Endothelial cell of umbilical vein (primary cell): ENCODE measurements around the gene DAB2IP. TPM values are rescaled to one million over a fixed set of nuclear protein-coding genes. Genes with fewer than 3 reads are reported as not detected.

Experiments
- BruUV-seq: library from RNA; stranded (reverse); fragments of 400-500 nt; replicated peaks from 2 replicates; lab custom pipeline; 2021; lab: Mats Ljungman, UMichigan
- CTCF ChIA-PET: fragments of 300-600, 350-600 bp; sonication (Branson Sonifier 250); formaldehyde crosslinking; loops from one replicate; lab custom pipeline; 2021; ENCODE audit warnings: antibody characterized with exemption, inconsistent platforms; lab: Charles Lee
- POLR2A ChIA-PET: fragments of 300-600, 350-600 bp; sonication (Branson Sonifier 250); formaldehyde crosslinking; loops from one replicate; lab custom pipeline; 2021; ENCODE audit warnings: antibody characterized with exemption, inconsistent platforms; lab: Charles Lee
- DNase-seq: peaks from one replicate; pipeline ENCODE4 v3.0.0-alpha.2; 2011; ENCODE audit warnings: low read depth, low spot score
- FAIRE-seq: peaks from 2 replicates; lab custom pipeline; 2011; peaks lifted over from hg19 to GRCh38; lab: Jason Lieb, UNC
- H2AFZ ChIP-seq: 2 replicates; pipeline ENCODE4 v1.6.0; 2012; ENCODE audit warnings: low read depth, low read length, control low read depth, inconsistent platforms
- H3K27ac ChIP-seq: 2 replicates; pipeline ENCODE4 v1.5.1; 2011; ENCODE audit warnings: low read depth, mild to moderate bottlenecking, control low read depth, low read length, moderate library complexity; ENCODE audit not compliant: insufficient read depth
- H3K27me3 ChIP-seq, 2 experiments: 2 replicates each; pipeline versions ENCODE4 v1.6.0 to v1.6.1; 2011; ENCODE audit warnings: low read length in 2 of 2, mixed read lengths in 1 of 2; ENCODE audit not compliant: control insufficient read depth in 2 of 2, insufficient read depth in 2 of 2
- H3K36me3 ChIP-seq, 2 experiments: 2 replicates in 1 of 2; 3 replicates in 1 of 2; pipeline ENCODE4 v1.5.1; 2011; ENCODE audit warnings: low read length in 2 of 2, mild to moderate bottlenecking in 1 of 2, moderate library complexity in 1 of 2; ENCODE audit not compliant: control insufficient read depth in 2 of 2, insufficient read depth in 2 of 2; ENCODE audit errors: extremely low read depth in 1 of 2
- H3K4me1 ChIP-seq: 3 replicates; pipeline ENCODE4 v1.5.1; 2011; ENCODE audit warnings: mild to moderate bottlenecking, low read length; ENCODE audit not compliant: control insufficient read depth, insufficient read depth; ENCODE audit errors: extremely low read depth
- H3K4me2 ChIP-seq: 2 replicates; pipeline ENCODE4 v1.6.1; 2011; ENCODE audit warnings: low read length, control low read depth, mixed read lengths; ENCODE audit not compliant: insufficient read depth
- H3K4me3 ChIP-seq, 3 experiments: fragments of 200-600 bp in 1 of 3; sonication (generic), shearing (Covaris generic) in 1 of 3; replicated peaks in 1 of 3; 2 replicates each; pipeline ENCODE4 v1.5.1; 2011 to 2016; ENCODE audit warnings: control low read depth in 3 of 3, low read length in 3 of 3, mild to moderate bottlenecking in 2 of 3, inconsistent platforms in 1 of 3, low read depth in 1 of 3, moderate library complexity in 1 of 3; ENCODE audit not compliant: insufficient read depth in 1 of 3
- H3K79me2 ChIP-seq: 2 replicates; pipeline ENCODE4 v1.6.0; 2012; ENCODE audit warnings: low read length, inconsistent platforms; ENCODE audit not compliant: control insufficient read depth, insufficient read depth
- H3K9ac ChIP-seq: replicated peaks from 2 replicates; pipeline ENCODE3; 2011; ENCODE audit warnings: low read length, control low read depth; ENCODE audit not compliant: insufficient read depth; ENCODE audit errors: extremely low read depth
- H3K9me1 ChIP-seq: replicated peaks from 3 replicates; pipeline ENCODE4 v1.6.0; 2011; ENCODE audit warnings: mild to moderate bottlenecking, low read length; ENCODE audit not compliant: control insufficient read depth, insufficient read depth; ENCODE audit errors: extremely low read depth
- H3K9me3 ChIP-seq: replicated peaks from 2 replicates; pipeline ENCODE4 v1.5.1; 2012; ENCODE audit warnings: low read length, inconsistent platforms; ENCODE audit not compliant: control insufficient read depth, insufficient read depth
- H4K20me1 ChIP-seq: replicated peaks from 2 replicates; pipeline ENCODE3; 2011; ENCODE audit warnings: mild to moderate bottlenecking, low read length; ENCODE audit not compliant: control insufficient read depth, insufficient read depth; ENCODE audit errors: extremely low read depth
- EZH2 ChIP-seq: IDR thresholded peaks from 2 replicates; pipeline ENCODE4 v1.6.1; 2012; ENCODE audit warnings: borderline replicate concordance, low read depth, mild to moderate bottlenecking, moderate library complexity, low read length, inconsistent platforms; ENCODE audit not compliant: severe bottlenecking
- FOS ChIP-seq: IDR thresholded peaks from 2 replicates; pipeline ENCODE4 v1.6.1; 2011; ENCODE audit warnings: mild to moderate bottlenecking, low read length, moderate library complexity, borderline replicate concordance; ENCODE audit not compliant: insufficient read depth
- GATA2 ChIP-seq: IDR thresholded peaks from 2 replicates; pipeline ENCODE4 v1.7.0; 2011; ENCODE audit warnings: low read depth, mild to moderate bottlenecking, moderate library complexity, mixed read lengths, low read length; ENCODE audit not compliant: insufficient read length, insufficient read depth
- JUN ChIP-seq: IDR thresholded peaks from 2 replicates; pipeline ENCODE4 v1.6.1; 2011; ENCODE audit warnings: borderline replicate concordance, low read depth; ENCODE audit not compliant: insufficient read length, insufficient read depth
- MYC ChIP-seq: IDR thresholded peaks from one replicate; pipeline ENCODE4 v1.6.1; 2011; ENCODE audit warnings: mild to moderate bottlenecking, low read depth, low read length
- POLR2A ChIP-seq: IDR thresholded peaks from 2 replicates; pipeline ENCODE4 v1.6.1; 2012; ENCODE audit warnings: low read depth, mild to moderate bottlenecking, control low read depth, low read length
- POLR2AphosphoS5 ChIP-seq: IDR thresholded peaks from 2 replicates; pipeline ENCODE4 v1.6.1; 2012; ENCODE audit warnings: low read depth, mild to moderate bottlenecking, control low read depth, low read length, moderate library complexity; ENCODE audit not compliant: insufficient read depth
- dilution Hi-C: fragments of 300-500 bp; cut with MboI; formaldehyde crosslinking; loops from one replicate; pipeline ENCODE4 v1.15.0; 2019; ENCODE audit warnings: low sequenced_read_pairs; ENCODE audit not compliant: extremely low pct_ligation_motif_present
- intact Hi-C: fragments of 100-400 bp; cut with micrococcal nuclease; formaldehyde crosslinking; loops from one replicate; pipeline ENCODE4 v1.10.0; 2022
- polyA plus RNA-seq, 4 experiments: library from polyadenylated mRNA; depleted of rRNA in 3 of 4; stranded (reverse) in 3 of 4; unstranded in 1 of 4; fragments of >200 nt; gene quantifications; 2 replicates each; pipeline versions ENCODE4 v1.2.1 to v1.2.3, GENCODE V29; 2011 to 2012; ENCODE audit warnings: missing spikeins in 1 of 4
- total RNA-seq: library from RNA; stranded (reverse); gene quantifications from 2 replicates; pipeline ENCODE4 v1.2.3, GENCODE V29; 2021
- TF ChIP-seq, protein P1 (sequence below): IDR thresholded peaks from 2 replicates; pipeline ENCODE4 v1.6.1; 2011; ENCODE audit not compliant: insufficient read depth, insufficient read length
- TF ChIP-seq, protein P2 (sequence below), 2 donors: IDR thresholded peaks; 1 replicate in 1 of 2; 2 replicates in 1 of 2; pipeline ENCODE4 v1.5.1; 2011; ENCODE audit warnings: low read length in 2 of 2, mild to moderate bottlenecking in 2 of 2, moderate library complexity in 2 of 2, control low read depth in 1 of 2, inconsistent platforms in 1 of 2, low read depth in 1 of 2; ENCODE audit not compliant: insufficient read depth in 1 of 2; ENCODE audit errors: extremely low read depth in 1 of 2

DAB2IP gene
- total and polyA plus RNA-seq, 2 donors (not counting 3 experiments of a cell fraction or from before 2014, with no cell fraction given): 29.2 to 53.6 TPM

DNA sequence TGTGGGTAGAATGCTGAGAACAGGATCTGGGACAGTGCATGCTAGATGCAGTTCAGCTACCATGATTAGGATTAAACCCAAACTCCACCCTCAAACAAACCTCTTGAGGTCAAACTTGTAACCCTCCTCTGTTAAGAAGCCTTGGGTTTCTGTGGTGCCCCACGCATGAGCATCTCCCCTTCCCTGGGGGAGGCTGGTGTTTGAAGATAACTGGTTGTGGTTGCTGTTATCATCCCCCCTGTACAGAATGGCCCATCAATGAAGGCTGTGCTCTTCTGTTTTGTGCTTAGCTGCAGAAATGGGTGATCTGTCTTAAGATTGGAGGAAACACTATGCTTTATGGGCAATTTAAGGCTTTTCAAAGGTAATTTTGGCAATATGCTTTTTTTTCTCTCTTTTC, 4.4 kb upstream of the DAB2IP start:
- ChIA-PET POLR2A (no interaction called here), CTCF (no interaction called here)
- TF ChIP-seq POLR2A: no peak
- TF ChIP-seq, protein P1, sequence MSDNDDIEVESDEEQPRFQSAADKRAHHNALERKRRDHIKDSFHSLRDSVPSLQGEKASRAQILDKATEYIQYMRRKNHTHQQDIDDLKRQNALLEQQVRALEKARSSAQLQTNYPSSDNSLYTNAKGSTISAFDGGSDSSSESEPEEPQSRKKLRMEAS: no peak
- TF ChIP-seq MYC: no peak
- no peak for TF ChIP-seq EZH2
- TF ChIP-seq JUN: no peak
- TF ChIP-seq POLR2AphosphoS5: no peak
- no peak for TF ChIP-seq GATA2
- TF ChIP-seq, protein P2, sequence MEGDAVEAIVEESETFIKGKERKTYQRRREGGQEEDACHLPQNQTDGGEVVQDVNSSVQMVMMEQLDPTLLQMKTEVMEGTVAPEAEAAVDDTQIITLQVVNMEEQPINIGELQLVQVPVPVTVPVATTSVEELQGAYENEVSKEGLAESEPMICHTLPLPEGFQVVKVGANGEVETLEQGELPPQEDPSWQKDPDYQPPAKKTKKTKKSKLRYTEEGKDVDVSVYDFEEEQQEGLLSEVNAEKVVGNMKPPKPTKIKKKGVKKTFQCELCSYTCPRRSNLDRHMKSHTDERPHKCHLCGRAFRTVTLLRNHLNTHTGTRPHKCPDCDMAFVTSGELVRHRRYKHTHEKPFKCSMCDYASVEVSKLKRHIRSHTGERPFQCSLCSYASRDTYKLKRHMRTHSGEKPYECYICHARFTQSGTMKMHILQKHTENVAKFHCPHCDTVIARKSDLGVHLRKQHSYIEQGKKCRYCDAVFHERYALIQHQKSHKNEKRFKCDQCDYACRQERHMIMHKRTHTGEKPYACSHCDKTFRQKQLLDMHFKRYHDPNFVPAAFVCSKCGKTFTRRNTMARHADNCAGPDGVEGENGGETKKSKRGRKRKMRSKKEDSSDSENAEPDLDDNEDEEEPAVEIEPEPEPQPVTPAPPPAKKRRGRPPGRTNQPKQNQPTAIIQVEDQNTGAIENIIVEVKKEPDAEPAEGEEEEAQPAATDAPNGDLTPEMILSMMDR (IDR thresholded peaks at IDR 0.05; ENCODE audit: extremely low read depth in 1 of 2, insufficient read depth in 1 of 2, low read depth in 1 of 2, low read length in 2 of 2): no peak
- no peak for TF ChIP-seq FOS
- no peaks in the 10 kb centered on the region for H3K36me3 ChIP-seq
- dilution Hi-C loops: no loop called here
- H3K4me1 ChIP-seq: peaks cover 14% of the 10 kb centered on the region
- no peak overlapping the region for H2AFZ ChIP-seq
- no peak overlapping the region for H3K9ac ChIP-seq
- intact Hi-C loops: no loop called here
- DNase-seq (no peak), FAIRE-seq (no peak)
- H3K27me3 ChIP-seq: no peaks in the 10 kb centered on the region
- H3K4me2 ChIP-seq: no peak overlapping the region
- H3K9me3 ChIP-seq: no peaks in the 10 kb centered on the region
- BruUV-seq: no TSS peak
- H4K20me1 ChIP-seq: no peaks in the 10 kb centered on the region
- H3K4me3 ChIP-seq: no peak overlapping the region
- no peak overlapping the region for H3K27ac ChIP-seq
- no peaks in the 10 kb centered on the region for H3K79me2 ChIP-seq
- no peaks in the 10 kb centered on the region for H3K9me1 ChIP-seq
